Hematopoietic multipotent progenitor cell treated with erythropoietin and hydrocortisone succinate and interleukin-3 and kit ligand, for 6 days (in vitro differentiated cells): ENCODE results near the gene SAMMSON.

ENCODE experiments used
- DNase-seq: peaks from one replicate; pipeline ENCODE4 v3.0.0-alpha.2; 2015

SAMMSON gene

DNA sequence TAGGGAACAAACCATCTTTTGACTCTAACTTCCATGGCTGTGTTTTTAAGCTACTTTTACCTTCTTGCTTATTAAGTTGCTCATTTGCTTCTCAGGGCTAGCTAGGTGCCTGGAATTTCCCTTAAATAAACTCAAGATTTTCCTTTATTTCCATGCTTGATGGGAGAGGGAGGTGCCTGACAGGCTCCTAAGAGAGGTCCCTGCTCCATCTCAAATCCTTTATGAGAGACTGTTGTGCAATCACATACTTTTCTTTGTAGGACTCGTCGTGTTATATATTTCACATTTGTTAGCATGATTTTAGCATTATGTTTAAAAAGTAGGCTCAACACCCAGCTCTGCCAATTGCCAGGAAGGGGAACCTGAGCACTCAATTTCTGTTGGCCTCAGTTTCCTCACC is 95.7 kb downstream of the SAMMSON start:
- DNase-seq, result no peak

- DNase-seq, result no peak
Observed at GRCh38 chr3:70096376-70097066, 97.0 kb downstream of the SAMMSON start.

DNA sequence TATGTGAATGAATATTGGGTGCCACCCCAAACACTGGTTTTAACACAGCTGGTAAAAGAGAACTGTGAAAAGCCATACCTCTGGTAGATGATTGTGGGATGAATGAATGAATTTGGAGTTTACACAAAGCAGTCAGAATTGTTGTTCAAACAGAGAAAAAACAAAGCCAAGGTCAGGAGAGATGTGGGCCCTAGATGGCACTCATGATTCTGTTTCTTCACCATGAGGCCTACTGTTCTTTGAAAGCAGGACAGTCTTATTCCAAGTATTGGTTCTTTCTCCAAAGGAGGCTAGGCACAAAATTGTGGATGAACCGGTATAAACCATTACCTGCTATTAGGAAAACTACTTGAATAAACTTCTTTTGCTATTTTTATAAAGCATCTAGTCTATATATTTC is 97.6 kb downstream of the SAMMSON start:
- DNase-seq, result no peak

DNA sequence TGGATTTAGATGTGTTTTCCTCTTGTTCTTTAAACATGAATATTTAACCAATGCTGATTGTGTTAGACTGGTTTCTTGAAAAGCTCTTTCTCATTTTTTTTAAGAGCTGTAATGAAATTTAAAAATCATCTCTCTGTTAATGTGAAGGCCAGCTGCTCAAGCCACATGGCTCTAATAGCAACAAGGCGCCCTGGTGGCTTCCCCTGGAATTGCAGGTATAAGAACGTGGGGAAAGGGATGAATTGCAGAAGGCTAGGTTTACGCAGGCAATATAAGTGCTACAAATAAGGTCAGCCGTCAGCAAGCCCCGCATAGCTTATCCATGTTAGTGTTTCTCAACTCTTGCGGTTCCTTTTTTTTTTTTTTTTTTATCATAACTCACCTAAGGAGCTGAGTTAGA is 108.5 kb downstream of the SAMMSON start:
- DNase-seq, result peak; percentile 62

DNA sequence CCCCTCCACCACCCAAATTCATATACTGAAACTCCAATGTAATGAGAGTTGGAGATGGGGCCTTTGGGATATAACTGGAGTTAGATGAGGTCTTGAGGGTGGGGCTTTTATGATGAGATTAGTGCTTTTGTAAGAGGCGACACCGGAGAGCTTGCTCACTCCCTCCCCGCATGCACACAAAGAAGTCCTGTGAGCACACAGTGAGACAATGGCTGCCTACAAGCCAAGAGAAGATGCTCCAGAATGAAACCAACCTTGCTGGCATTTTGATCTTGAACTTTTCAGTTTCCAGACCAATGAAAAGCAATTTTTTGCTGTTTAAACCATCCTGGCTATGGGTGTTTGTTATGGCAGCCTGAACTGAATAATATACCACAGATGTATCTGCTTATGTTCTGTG is 109.0 kb downstream of the SAMMSON start:
- DNase-seq, result no peak

GRCh38 chr3:70110066-70110465 is 110.5 kb downstream of the SAMMSON start:
- no peak for DNase-seq

- DNase-seq, result no peak
Observed at GRCh38 chr3:70111411-70111810, 111.9 kb downstream of the SAMMSON start.

DNA sequence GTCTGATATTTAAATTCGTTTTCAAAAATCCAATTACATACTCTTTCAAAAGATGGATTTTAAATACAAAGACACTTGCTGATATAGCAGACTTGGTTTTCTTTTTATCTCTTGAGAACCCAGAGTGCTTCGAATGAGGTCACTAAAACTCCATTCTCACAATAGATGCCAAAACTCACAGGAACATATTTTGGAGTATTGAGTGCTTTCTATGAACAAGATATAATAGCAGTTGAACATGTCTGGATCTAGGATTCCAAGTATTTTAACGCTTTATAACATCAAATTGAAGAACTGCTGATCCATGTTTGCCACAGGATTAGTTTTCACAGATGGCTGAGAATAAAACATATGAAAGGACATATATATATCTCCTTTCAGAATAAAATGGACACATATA is 113.2 kb downstream of the SAMMSON start:
- DNase-seq, result no peak

GRCh38 chr3:70114431-70114830 is 114.9 kb downstream of the SAMMSON start:
- DNase-seq, result no peak

GRCh38 chr3:70119879-70120278 is 120.3 kb downstream of the SAMMSON start:
- DNase-seq, result no peak
